ENCODE results near the gene MRS2. TPM values are rescaled to one million over a fixed set of nuclear protein-coding genes. Genes with fewer than 3 reads are reported as not detected.

The MRS2 gene
- total RNA-seq, 1 experiment from 2014 or later = 49.7 TPM

DNA sequence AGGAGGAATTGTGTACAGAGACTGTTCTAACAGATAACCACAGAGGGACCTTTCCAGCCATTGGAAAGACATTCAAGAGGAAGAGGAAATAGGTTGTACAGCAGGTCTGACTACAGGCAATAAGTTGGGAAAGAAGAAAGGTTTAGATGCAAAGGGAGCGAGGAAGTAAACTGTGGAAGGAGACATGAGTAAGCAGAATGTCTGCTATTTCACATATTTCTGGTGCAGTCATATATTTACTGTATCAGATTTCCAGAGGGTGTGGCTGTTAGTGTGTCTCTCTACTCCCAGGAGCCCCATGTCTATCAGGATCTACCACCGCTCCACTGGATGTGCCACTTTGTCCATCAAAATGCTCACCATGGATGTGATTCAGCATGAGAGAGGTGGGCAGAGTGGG lies 25.9 kb downstream of the MRS2 start:
- peak; percentile 29 to 82 for DNase-seq
- ChIA-PET CTCF (no interaction called here), POLR2A (ENCODE audit: unreplicated experiment) (no interaction called here)
- Histone ChIP-seq H3K9me3 (ENCODE audit: insufficient read depth, low read depth) (no peaks in the 10 kb centered on the region), H3F3A (ENCODE audit: insufficient read depth, low read depth) (peaks cover 33% of the 10 kb centered on the region), H3K4me2 (peak overlapping the region; percentile 30), H3K4me1 (replicated peaks; ENCODE audit: insufficient read depth) (peaks cover 20% of the 10 kb centered on the region), H2AFZ (no peak overlapping the region), H3K27ac (peak overlapping the region; percentile 64), H3K79me2 (ENCODE audit: low read depth) (no peaks in the 10 kb centered on the region), H4K20me1 (ENCODE audit: insufficient read depth) (no peaks in the 10 kb centered on the region), H3K36me3 (ENCODE audit: low read depth) (peaks cover 31% of the 10 kb centered on the region; the same call in 1 of the 2 replicates), H3K27me3 (ENCODE audit: insufficient read depth, low read depth) (no peaks in the 10 kb centered on the region), H3K4me3 (no peak overlapping the region), H3K9me2 (ENCODE audit: insufficient read depth) (no peaks in the 10 kb centered on the region)
- no TSS peak for BruUV-seq (replicated peaks)
- TF ChIP-seq, protein P1, sequence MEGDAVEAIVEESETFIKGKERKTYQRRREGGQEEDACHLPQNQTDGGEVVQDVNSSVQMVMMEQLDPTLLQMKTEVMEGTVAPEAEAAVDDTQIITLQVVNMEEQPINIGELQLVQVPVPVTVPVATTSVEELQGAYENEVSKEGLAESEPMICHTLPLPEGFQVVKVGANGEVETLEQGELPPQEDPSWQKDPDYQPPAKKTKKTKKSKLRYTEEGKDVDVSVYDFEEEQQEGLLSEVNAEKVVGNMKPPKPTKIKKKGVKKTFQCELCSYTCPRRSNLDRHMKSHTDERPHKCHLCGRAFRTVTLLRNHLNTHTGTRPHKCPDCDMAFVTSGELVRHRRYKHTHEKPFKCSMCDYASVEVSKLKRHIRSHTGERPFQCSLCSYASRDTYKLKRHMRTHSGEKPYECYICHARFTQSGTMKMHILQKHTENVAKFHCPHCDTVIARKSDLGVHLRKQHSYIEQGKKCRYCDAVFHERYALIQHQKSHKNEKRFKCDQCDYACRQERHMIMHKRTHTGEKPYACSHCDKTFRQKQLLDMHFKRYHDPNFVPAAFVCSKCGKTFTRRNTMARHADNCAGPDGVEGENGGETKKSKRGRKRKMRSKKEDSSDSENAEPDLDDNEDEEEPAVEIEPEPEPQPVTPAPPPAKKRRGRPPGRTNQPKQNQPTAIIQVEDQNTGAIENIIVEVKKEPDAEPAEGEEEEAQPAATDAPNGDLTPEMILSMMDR (conservative IDR thresholded peaks at IDR 0.05) = no peak
- no peak for TF ChIP-seq EZH2 (IDR thresholded peaks at IDR 0.05; ENCODE audit: low read depth)
- intact Hi-C loops (cut with micrococcal nuclease; ENCODE audit: unreplicated experiment) = loop anchor here (1.0 to 2.0 kb wide), 2 partner anchors 66 to 76 kb away; partner anchors contain the start of gene ALDH5A1

DNA sequence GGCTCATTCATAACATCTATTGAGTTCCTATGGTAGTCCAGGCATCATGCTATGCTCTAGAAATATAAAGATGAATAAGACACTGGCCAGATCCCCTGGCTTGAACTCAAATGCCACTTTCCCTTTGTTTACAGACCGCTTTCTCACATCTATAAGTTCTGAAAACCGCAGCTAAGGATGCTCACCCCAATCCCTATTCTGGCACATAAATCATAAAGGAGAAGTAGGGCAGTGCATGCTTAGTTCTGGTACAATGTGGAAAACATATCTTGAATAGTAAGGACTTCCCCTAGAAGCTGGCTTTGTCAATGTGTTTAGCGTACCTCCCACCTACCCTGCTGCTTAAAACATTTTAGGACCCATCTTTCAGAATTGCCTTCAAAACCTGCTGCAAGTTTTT lies 26.4 kb downstream of the MRS2 start:
- Histone ChIP-seq H3K9me2 (ENCODE audit: insufficient read depth) (no peaks in the 10 kb centered on the region), H3K9me3 (ENCODE audit: insufficient read depth, low read depth) (no peaks in the 10 kb centered on the region), H3K4me2 (no peak overlapping the region), H3K4me3 (no peak overlapping the region), H3K36me3 (ENCODE audit: low read depth) (peaks cover 27% of the 10 kb centered on the region; the same call in 1 of the 2 replicates), H3K4me1 (replicated peaks; ENCODE audit: insufficient read depth) (peaks cover 20% of the 10 kb centered on the region), H2AFZ (no peak overlapping the region), H3K27me3 (ENCODE audit: insufficient read depth, low read depth) (no peaks in the 10 kb centered on the region), H3F3A (ENCODE audit: insufficient read depth, low read depth) (peaks cover 33% of the 10 kb centered on the region), H4K20me1 (ENCODE audit: insufficient read depth) (no peaks in the 10 kb centered on the region), H3K27ac (peak overlapping the region; percentile 64), H3K79me2 (ENCODE audit: low read depth) (no peaks in the 10 kb centered on the region)
- DNase-seq = no peak
- intact Hi-C loops (cut with micrococcal nuclease; ENCODE audit: unreplicated experiment) = loop anchor here (2.0 kb wide), 1 partner anchor 66 kb away; the partner anchor contains the start of gene ALDH5A1
- ChIA-PET POLR2A (ENCODE audit: unreplicated experiment) (interaction anchor here (0.6 kb wide), 1 partner anchor 124 kb away, joined by 3 read pairs; no protein-coding TSS in a partner anchor), CTCF (no interaction called here)
- no TSS peak for BruUV-seq (replicated peaks)
- TF ChIP-seq, protein P1 (conservative IDR thresholded peaks at IDR 0.05) = no peak
- no peak for TF ChIP-seq EZH2 (IDR thresholded peaks at IDR 0.05; ENCODE audit: low read depth)

DNA sequence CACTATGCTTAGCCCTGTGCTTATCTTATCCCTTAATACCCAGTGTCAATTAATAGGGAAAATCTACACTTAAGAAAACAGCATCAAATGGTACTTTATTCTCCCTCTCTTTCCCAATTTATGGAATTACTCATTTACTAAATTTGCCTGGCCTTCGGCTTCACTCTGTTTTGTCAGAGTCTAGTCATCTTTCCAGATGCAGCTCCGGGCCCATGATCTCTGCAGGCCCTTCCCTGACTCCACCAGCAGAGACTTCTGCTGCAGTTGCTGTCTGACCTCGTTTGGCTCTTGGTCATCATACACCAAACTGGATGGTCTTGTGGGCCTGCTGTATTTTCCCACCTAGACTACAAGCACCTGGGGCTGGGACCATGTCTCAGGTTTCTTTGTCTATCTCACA lies 27.4 kb downstream of the MRS2 start:
- H3K27ac ChIP-seq = no peak overlapping the region
- ChIA-PET CTCF (interaction anchor here (0.6 to 1.1 kb wide), 4 partner anchors 13 to 1264 kb away, joined by 3 to 5 read pairs (median 4); no protein-coding TSS in a partner anchor), POLR2A (ENCODE audit: unreplicated experiment) (interaction anchor here (0.6 kb wide), 1 partner anchor 158 kb away, joined by 6 read pairs; no protein-coding TSS in a partner anchor)
- intact Hi-C loops (cut with micrococcal nuclease; ENCODE audit: unreplicated experiment) = loop anchor here (2.0 to 10.0 kb wide), 4 partner anchors 155 to 645 kb away; no protein-coding TSS in a partner anchor
- H3K9me3 ChIP-seq (ENCODE audit: insufficient read depth, low read depth) = no peaks in the 10 kb centered on the region
- no peaks in the 10 kb centered on the region for H3K9me2 ChIP-seq (ENCODE audit: insufficient read depth)
- BruUV-seq (replicated peaks) = no TSS peak
- no peaks in the 10 kb centered on the region for H3K27me3 ChIP-seq (ENCODE audit: insufficient read depth, low read depth)
- H3K4me3 ChIP-seq = no peak overlapping the region
- peaks cover 20% of the 10 kb centered on the region for H3K4me1 ChIP-seq (replicated peaks; ENCODE audit: insufficient read depth)
- no peak overlapping the region for H3K4me2 ChIP-seq
- peaks cover 33% of the 10 kb centered on the region for H3F3A ChIP-seq (ENCODE audit: insufficient read depth, low read depth)
- H3K36me3 ChIP-seq (ENCODE audit: low read depth) = peaks cover 18% of the 10 kb centered on the region; the same call in 1 of the 2 replicates
- DNase-seq = no peak
- H4K20me1 ChIP-seq (ENCODE audit: insufficient read depth) = no peaks in the 10 kb centered on the region
- H2AFZ ChIP-seq = no peak overlapping the region
- no peaks in the 10 kb centered on the region for H3K79me2 ChIP-seq (ENCODE audit: low read depth)
- no peak for TF ChIP-seq EZH2 (IDR thresholded peaks at IDR 0.05; ENCODE audit: low read depth)
- TF ChIP-seq, protein P1 (conservative IDR thresholded peaks at IDR 0.05) = no peak
